Effector CD4-positive, alpha-beta T cell (primary cell): Measurements from ENCODE around the gene PHAF1.

ENCODE experiments used
- DNase-seq: peaks from one replicate; pipeline ENCODE4 v3.0.0-alpha.2; 2020

PHAF1 gene

GRCh38 chr16:67164599-67165061 lies 54.9 kb downstream of the PHAF1 start, which contains the start of gene HSF4:
Gene HSF4 (plus strand): TSS chr16:67164745. CDS start chr16:67164812, 67 bp downstream.
- DNase-seq = no peak

DNA sequence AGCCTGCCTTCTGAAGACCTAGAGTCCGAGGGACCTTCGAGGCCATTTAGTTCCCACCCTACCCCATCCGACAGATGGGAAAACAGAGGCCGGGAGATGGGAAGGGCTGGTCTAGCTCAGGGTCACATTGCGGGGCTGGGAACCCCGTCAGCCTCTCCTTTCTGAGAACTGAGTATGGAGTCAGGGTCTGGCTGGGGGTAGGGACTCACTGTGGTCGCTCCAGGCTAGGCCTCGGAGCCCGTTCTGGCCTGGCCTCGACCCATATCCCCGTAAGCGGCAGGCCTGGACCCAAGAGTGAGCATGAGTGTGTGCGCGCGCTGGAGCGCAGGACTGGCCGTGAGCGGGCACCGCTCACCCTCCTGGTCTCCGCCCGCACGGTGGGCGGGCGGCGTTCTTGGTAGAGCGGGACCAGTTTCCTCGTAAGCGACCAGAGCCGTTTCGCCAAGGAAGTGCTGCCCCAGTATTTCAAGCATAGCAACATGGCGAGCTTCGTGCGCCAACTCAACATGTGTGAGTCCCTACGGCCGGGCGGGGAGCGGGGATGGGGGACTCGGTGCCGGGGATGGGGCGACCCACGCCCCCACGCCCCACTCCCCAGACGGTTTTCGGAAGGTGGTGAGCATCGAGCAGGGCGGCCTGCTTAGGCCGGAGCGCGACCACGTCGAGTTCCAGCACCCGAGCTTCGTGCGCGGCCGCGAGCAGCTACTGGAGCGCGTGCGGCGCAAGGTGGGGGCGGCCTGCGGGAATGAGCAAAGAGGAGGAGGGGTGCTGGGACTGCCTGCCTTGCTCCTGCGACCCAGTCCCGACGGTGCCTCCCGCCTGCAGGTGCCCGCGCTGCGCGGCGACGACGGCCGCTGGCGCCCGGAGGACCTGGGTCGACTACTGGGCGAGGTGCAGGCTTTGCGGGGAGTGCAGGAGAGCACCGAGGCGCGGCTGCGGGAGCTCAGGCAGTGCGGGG lies 55.7 kb downstream of the PHAF1 start:
- no peak for DNase-seq

GRCh38 chr16:67166110-67166547 lies 56.4 kb downstream of the PHAF1 start:
- DNase-seq = no peak

- no peak for DNase-seq
Measured at GRCh38 chr16:67166598-67167168, 56.9 kb downstream of the PHAF1 start.

- DNase-seq = no peak
Measured at GRCh38 chr16:67167588-67167987, 57.8 kb downstream of the PHAF1 start.

DNA sequence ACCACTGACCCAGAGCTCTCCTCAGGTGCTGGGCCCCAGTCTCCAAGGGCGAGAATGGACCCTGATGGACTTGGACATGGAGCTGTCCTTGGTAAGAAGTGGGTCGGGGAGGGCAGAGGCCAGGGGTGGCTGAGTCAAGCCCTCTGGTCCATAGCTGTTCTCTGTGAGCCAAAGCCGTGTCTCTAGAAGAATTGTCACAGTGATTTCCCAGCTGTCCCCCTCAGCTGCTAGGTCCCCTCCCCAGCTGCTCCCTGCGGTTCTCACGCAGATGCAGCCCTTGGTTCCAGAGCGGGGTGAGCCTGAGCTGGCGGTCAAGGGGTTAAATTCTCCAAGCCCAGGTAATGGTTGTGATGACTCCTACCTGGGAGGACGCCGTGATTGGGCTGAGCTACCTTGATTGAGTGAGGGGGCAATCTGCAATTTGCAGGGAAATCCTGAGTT lies 59.3 kb downstream of the PHAF1 start:
- DNase-seq = no peak

- no peak for DNase-seq
Measured at GRCh38 chr16:67169642-67170167, 60.0 kb downstream of the PHAF1 start.

GRCh38 chr16:67170168-67170948 lies 60.6 kb downstream of the PHAF1 start, which contains the start of gene NOL3:
Gene NOL3 (plus strand): TSS chr16:67170538.
- no peak for DNase-seq

DNA sequence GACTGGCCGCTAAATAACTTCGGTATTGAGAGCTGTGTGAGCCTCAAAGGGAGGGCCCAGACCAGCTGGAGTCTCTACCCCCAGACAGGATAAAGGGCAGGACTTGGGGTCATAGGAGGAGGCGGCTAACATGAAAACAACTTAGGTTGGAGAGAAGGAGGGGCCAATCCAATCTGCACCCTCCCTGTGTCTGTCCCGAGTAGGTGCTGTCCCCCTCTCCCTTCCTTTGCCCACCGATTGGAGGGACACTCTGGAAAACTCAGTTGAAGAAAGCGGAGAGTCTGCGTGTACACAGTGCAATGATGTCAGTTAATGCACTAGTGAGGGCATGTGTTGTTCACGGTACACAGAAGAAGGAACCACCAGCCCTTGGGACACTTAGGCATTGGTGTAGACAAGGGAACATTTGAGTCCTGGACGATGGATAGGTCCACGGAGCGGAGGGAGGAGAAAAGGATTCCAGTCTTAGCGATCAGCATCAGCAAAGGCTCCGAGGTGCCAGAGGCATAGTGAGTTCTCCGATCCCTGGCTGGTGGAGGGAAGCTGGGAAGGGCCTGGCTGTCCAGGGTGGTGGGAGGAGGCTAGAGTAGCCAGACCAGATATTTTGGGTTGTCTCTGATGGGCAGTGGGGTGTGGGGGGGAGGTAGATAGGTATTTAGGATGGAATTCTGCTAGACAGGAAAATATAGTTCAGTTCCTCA lies 61.4 kb downstream of the PHAF1 start:
- no peak for DNase-seq

GRCh38 chr16:67173323-67173722 lies 63.6 kb downstream of the PHAF1 start:
- DNase-seq = no peak

GRCh38 chr16:67173808-67174705 lies 64.3 kb downstream of the PHAF1 start:
- peak; percentile 61 for DNase-seq

DNA sequence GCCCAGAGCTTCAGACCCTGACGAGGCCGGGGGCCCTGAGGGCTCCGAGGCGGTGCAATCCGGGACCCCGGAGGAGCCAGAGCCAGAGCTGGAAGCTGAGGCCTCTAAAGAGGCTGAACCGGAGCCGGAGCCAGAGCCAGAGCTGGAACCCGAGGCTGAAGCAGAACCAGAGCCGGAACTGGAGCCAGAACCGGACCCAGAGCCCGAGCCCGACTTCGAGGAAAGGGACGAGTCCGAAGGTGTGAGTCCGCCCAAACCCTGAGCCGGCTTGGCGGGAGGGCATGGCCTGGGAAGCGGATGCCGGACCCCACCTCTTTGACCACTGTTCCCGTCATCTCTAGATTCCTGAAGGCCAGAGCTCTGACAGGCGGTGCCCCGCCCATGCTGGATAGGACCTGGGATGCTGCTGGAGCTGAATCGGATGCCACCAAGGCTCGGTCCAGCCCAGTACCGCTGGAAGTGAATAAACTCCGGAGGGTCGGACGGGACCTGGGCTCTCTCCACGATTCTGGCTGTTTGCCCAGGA lies 65.0 kb downstream of the PHAF1 start:
- DNase-seq = no peak

- DNase-seq = no peak
Measured at GRCh38 chr16:67176662-67177061, 66.9 kb downstream of the PHAF1 start.

DNA sequence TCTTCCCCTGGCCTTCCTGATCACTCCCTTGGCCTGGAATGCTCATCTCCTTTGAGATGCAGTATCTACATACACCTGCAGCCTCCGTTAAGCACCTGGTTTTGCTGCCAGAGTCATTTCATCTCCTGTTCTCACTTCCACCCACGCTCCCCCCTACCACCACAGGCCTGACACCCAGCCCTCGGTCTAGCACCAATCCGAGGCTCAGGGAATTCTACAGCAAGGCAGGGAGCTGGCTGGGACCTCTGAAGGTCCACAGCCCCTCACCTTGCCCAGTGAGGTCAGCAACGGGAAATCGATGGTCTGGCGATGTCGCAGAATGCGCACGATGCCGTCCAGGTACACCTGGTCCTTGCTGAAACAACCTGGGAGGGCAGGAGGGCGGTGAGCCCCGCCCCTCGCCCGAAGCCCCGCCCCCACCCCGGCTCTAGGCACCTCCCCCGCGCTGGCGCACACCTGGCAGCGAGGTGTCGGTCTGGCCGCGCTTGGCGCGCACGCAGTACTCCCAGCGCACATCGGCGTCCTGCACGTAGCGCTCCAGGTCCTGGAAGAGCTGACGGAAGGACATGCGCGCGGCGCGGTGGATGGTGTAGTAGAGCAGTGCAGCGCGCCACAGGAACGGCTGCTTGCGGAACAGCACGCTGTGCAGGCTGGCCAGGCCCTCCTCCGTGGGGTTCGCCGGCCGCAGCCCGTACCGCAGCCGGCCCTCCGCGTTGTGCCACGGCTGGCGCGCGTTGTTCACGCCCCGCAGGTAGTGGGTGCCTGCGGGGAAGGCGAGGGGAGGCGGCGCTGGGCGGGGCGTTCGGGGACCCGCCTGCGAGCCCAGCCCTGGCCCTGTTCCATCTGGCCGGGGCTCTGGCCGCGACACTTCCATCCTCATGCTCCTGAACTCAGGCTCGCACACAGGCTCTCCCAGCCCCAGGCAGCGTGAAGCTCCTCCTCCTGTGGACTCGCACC lies 68.3 kb downstream of the PHAF1 start:
- DNase-seq = peak; percentile 43

- DNase-seq = no peak
Measured at GRCh38 chr16:67179421-67180080, 69.8 kb downstream of the PHAF1 start.

DNA sequence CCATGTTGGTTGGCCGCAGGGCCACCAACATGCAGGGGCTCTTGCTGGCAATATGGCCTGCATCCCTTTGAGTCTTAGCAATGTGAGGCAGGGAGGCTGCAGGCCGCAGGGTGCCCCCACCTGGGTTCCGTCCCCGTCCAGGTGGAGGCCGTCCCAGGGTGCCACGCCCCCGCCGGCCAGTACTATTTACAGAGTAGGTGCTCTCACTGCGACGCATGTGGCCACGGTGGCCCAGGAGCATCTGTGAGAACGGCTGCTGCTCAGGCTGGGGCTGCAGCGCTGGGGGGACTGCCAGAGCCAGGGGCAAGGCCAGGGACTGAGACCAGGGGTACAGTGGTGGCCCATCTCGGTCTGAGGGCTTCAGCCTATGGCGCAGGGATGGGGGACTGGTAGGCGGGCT lies 70.4 kb downstream of the PHAF1 start:
- DNase-seq = no peak

DNA sequence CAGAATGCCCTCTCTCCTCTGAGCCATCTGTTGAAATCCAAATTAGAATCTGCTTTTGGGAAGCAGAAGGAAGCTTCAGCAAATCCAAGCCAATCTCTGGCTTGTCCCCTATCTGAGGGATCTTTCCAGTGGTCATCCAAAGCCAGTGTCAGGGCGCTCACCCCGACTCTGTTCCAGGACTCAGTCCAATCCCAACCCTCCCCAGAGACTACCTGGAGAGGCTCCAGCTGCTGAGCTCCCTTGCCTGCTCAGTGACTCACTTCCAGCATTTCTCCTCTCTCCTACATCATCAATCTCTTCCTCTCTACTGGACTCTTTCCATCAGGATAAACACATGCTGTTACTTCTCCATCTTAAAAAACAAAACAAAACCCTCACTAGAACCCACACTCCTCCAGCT lies 71.6 kb downstream of the PHAF1 start:
- no peak for DNase-seq

DNA sequence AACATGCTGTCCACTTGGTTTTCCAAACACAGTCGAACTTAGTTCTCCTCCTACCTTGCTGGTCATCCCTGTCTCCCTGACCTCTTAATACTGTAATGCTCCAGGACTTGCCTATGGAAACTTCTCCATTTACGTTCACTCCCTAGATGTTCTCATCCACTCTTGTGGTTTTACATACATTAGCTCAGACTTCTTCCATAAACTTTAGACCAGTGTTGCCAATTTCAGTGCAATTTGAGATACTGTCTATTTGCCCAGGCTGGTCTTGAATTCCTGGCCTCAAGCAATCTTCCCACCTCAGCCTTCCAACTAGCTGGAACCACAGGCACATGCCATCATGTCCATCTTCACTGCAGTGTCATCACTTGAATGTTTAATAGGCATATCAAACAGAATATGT lies 72.5 kb downstream of the PHAF1 start:
- DNase-seq = no peak

- DNase-seq = no peak
Measured at GRCh38 chr16:67183284-67183626, 73.5 kb downstream of the PHAF1 start.
